Glomerular visceral epithelial cell (primary cell): Measurements from ENCODE around the gene SLC25A13.

ENCODE experiments used
- DNase-seq: peaks from one replicate; pipeline ENCODE4 v3.0.0-alpha.2; 2016; ENCODE audit errors: extremely low spot score

Gene SLC25A13

DNA sequence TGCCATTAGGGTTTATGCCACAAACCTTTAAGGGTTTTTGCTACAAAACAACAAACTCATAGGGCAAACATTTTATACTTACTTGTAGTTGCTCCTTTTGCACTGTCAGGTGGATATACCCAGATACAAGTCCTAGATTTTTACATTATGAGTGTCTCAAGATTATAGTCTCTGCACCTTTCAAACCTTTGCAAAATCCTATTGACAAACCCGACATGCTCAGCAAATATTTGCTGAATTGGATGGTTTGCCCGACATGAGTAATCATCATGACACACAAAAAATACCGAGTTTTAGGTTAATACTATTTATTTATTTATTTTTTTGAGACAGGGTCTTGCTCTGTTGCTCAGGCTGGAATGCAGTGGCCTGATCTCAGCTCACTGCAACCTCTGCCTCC, 117.3 kb downstream of the SLC25A13 start:
- no peak for DNase-seq

DNA sequence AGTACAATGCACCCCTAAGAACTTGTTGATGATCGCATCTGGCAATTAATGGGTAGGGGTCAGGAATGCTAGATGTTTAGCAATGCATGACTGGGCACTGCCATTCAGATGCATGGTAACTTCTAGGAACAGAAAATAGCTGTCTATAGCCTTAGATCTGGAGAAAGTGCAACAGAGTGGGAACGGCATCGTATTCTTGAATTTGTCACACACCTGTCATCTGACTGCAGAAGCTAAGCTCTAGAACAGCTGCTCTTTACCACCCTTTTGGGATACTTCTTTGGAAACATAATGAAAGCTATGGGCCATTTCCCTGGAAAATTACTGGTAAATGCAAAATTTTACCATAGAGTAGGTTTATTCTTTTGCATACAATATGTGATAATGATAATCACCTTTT, 118.1 kb downstream of the SLC25A13 start:
- DNase-seq: no peak

DNA sequence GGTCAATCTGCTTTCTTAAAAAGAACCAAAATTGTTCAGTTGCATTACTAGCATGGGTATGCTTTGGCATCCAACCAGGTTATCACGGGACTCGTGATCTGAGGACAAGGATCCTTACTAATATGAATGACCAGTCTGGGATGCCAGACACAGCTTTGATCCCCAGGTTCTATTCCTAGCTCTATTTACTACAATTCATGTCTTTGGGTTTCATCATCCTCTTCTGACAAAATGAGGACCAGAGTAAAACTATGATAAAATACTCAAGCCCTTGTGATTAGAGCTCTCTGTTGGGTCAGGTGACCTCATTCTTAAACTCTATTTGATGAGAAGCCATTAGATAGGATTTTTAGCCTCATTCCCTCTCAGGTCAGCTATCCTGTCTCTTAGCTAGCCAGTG, 119.8 kb downstream of the SLC25A13 start:
- no peak for DNase-seq

DNA sequence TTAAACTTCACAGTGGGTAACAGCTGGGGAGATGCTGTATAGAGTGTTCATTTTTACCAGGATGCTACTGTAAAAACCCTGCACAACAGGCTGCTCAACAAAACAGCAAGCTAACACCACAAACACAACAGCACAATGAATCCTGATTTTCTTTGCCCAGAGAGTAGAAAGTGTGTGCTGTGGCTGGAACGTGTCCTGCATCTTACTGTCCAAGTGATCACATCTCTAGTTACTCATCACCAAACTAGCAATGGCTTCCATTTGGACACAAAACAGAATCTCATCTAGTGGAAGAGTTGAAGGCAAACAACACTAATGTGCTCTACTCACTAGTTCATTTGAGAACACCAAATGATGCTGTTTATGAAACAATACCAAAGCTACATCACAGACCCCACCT, 121.2 kb downstream of the SLC25A13 start:
- no peak for DNase-seq

DNA sequence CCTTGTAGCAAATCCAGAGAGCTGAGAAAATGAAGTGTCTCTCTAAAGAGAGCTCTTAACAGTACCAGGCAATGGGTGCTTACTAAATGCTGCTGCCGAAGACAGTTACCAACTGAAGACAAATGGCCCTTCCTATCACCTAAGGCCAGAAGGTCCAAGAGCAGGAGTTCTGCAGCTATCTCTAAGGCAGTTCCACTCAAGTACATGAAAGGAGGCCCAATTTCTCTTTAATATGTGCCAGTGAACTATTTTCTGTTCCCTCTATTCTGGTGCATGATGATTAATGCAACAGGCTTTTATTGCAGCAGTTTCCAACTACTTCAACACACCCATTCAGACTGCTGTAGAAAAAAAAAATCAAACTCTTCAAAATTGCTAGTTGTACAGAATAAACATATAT, 122.5 kb downstream of the SLC25A13 start:
- no peak for DNase-seq

DNA sequence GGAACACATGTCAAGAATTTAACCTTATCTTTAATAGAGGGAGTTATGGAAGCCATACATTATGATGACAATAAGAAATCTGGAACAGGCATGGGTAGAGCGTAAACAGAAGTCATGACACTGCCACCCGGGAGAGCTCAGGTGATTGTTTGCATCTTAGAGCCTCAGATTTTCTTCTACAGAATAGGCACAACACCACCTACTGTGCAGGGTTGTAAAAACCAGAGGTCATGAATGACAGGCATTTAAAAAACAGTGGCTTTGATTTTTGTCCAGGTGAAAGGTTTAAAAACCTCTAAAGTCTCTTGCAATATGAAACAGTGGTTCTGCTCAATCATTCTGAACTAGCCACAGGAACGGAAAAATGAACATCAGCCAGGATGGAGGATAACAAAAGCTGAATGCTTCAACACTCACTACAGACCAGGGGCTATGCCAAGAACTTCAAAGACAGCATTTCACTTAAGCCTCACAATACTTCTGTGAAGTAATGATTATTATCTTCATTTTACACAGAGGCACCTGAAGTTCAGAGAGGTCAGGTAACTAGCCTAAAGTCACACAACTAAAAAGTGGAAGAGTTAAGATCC, 123.8 kb downstream of the SLC25A13 start:
- DNase-seq: no peak

DNA sequence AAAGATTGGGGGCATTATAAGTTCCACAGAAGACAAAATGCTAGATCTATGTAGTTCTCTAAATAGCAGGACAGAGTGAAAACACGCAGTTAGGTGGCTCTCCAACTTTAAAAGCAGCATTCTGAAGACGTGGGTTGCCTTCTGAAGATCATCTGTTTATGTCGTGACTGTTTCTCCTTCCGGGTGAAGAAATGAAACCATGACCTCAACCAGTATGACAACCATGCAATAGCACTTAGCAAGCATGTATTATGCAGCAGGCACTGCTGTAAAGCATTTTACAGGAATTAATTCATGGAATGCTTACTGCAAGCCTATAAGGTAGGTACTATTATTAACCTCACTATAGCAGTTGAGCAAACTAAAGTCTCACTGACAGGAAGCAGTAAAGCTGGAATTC, 125.2 kb downstream of the SLC25A13 start:
- DNase-seq: no peak

DNA sequence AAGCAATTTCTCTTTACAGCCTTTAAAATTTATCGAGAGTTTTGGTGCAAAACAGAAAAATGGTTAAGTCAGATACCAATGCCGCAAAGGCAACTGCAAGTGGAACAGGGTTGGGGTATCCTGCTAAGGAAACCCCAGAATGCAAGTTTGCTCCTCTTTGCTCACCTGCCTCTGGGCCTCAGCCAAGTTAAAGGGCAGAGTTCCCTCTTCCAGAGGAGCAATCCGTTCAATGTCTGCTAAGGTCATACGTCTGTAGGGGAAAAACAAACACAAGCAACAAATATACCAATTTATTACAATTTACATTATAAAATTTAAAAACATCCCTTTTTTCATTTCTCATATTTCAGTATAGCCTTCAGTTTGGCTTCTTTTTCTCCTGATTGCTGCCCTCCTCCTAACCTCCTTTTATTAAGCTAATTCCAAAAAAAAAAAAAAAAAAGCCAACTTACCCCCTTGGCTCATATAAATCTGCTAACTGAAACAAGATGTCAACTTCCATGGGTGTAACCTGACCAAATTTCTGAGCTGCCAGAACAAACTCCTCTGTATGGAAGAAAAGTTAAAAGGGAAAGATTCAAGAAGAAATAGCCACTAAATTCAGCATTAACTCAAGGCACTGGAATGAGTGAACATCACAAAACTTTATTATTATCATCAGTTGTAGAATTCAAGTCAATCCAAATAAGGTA, 132.6 kb downstream of the SLC25A13 start:
- no peak for DNase-seq

DNA sequence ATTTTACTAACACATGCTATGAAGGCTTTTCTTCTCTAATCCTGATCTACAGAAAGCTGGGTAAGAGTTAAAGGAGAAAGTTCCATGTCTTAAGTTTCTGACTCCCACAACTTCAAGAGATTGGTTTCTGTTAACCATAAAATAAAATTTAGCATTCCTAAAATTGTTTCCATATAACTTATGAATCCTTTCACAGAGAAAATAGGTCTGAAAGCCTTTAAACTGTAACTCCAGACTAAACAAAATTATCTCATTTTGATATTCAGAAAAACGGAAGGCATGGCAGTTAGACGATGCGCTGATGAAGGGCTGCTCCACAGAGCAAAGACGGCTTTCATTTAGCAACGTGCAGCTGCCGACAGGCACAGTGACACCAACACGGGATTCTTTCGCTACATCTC, 133.3 kb downstream of the SLC25A13 start:
- no peak for DNase-seq

DNA sequence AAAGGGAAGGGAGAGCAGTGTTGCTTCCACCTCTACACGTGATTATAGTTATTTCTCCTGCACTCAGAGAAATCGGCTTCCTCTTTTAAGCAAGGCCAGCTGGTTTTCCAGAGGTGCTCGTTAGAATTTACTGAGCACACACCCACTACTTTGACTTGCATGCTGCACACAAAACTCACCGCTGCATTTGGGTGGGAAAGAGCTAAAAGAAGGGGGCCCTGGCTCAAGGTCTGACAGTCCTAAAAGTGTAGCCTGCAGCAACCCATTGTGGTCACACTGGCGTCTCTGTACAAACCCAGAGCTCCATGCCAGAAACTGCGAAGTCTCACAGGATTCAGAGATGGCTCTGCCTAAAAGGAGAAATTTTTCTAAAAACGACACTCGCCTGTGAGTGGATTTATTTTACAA, 133.7 kb downstream of the SLC25A13 start:
- DNase-seq: no peak

DNA sequence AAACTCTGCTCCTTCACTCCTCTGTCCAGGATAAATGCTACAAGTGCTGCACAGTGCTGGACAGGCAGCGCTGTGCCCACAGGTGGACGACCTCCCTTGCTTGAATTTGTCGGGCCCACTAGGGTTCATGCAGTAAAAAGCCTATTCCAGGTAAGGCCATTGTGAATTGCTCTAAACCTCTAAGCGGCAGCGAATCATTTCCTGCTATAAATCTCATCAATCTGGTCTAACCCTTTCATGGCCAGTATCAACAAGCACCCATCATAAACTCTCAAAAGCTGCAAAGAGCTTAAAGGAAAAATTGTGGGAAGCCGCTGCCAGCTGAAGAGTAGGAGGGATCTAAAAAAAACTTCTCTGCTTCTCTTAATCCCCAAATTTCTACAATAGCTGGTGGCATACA, 134.2 kb downstream of the SLC25A13 start:
- no peak for DNase-seq

DNA sequence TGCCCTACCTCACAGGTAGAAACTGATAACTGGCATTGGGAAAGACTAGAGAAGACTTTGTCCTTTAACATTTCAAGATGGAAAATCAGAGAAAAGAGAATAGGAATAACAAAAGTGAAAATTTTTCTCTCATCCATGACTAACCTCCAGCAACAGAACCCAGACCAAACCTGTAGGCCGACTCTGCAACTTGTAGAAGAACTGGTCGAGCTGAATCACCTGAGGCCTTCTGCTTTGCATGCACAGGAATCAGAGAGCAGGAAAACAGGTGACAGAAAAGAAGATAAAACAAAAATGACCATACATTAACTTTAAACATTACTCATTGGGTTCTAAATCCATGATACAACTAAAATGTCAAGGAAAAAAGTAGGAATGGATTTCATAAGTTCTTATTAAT, 137.1 kb downstream of the SLC25A13 start:
- DNase-seq: no peak

DNA sequence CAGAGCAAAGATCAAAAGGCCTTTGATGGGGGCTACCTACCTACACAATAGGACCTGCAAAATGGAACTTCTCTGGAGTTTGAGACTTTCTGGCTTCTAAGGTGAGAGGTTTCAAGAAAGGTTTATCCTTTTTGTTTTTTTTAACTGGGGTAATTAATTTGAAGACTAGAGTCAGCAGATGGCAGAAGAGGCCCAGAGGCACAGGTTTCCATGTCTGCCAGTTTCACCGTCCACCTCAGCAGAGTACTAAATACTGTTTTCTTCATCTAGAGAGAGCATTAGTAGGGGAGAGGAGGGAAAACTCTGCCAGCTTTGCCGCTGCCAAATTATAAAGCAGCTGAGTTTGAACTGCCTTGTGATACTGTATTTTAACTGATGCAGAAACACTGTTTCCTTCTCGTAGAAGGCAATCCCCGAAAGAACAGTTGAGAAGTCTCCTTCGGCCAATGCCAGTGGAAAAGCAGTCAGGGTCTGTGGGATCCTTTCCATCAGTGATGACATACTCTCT, 138.7 kb downstream of the SLC25A13 start:
- DNase-seq: no peak

DNA sequence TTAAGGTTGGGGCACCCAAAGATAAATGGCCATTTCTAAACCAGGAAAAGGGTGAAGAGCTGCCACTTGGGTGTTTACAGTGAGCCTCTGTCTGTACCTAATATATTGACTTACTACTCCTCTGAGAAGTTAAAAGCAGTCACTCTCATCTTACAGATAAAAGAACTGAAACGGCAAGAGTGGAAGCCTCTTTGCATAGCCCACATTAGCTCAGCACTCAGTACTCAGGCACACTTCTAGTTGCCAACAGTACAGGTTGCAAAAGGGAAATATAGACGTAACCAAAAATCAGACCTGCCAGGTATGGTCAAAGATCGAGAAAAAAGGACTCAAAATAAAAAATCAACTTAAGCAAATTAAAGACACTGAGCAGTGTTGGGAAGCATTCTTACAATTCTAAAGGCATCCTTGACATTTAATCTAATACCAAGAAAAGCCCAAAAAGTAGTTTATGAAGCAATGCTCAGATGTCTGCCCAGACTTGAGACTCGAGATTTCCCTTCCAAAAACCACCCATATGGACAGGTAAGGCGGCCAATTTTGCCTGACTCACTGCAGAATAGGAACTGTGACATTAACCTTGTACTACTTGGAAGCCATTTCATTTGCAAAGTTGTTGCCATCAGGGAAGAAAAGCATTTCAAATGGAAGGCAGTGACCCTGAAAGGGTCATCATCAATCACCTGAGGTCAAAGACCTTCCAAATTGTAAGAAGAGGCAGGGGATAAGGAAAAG, 139.3 kb downstream of the SLC25A13 start:
- no peak for DNase-seq

DNA sequence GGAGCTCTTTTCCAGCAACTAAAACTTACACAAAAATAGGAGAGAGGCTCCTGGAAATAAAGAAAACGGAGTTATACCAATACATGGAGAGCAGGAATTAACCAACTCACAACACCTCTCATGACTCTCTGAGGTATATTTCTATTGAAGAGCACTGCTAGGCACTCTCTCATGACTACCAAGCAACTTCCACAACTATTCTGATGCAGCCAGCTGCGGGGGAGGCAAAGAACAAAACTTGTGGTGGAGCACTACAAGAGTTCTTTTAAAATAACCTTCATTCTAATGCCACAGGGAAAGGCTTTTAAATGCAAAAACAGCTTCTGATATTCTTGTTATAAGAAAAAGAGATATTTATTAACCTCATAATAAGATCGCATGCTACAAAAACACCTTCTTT, 140.7 kb downstream of the SLC25A13 start:
- no peak for DNase-seq

DNA sequence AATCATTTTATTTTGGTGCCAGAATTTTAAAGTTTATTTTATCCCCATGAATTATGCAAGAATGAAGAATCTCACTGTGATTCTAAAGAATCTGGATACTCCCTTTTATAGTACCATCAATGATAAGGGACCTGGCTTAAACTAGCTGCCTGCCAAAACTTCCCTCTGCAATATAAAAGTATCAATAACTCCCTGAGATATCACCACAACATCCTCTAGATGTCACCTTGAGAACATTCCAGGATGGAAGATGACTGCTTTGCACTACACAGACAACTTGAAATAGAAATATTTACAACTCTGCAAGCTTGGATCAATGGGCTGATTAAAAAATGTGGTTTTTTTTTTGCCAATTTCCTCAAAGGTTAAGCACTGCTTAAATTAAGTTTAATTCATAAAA, 142.1 kb downstream of the SLC25A13 start:
- no peak for DNase-seq

DNA sequence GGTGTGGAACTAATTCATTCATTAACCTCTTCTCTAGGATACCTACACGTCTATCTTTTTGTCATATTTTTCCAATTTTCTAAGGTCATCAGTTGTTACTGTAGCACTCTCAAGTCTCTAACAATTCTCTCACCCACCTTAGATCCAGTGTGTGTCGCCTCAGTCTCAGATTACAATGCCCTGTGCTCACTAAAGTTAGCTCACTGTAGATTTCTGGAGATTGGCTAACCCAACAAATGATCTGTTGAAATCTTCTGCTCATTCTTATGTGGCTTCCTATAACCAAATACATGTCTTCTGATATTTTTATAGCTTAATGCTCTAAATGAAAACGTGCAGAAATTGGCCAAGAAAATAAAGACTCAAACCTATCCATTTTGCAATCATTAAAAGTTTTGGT, 142.6 kb downstream of the SLC25A13 start:
- DNase-seq: no peak

DNA sequence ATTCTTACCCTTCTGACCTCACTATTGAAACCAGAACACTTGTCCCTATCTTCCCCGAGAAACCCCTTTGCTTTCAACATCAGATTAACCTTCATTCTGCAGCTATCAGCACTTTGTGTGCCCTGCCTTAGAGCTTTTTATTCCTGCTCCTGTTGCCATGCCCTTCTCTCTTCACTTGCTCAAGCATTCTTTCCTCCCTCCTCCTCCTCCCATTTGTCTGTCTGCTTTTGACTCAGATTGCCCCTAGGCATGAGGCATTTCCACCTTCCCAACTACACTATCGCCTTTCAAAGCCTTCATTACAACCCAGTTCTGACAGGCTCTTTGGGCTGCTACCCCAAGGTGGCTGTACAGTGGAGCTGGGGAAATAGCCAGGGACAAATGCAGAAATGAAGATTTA, 143.3 kb downstream of the SLC25A13 start:
- DNase-seq: no peak

DNA sequence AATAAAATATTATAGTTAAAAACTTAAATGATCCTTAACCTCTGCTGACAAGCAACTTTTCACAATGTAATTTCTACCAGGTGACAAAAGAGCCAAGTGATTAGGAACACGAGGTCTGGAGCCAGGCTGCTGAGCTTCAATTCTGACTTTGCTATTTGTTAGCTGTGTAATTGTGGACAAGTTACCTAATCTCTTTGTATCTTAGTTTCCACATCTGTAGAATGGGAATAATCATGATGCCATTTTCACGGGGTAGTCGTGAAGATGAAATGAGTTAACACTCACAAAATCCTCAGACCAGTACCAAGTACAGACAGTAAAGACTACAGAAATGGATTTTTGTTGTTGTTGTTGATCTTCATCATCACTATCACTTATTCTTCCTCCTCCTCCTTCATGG, 144.5 kb downstream of the SLC25A13 start:
- DNase-seq: no peak

DNA sequence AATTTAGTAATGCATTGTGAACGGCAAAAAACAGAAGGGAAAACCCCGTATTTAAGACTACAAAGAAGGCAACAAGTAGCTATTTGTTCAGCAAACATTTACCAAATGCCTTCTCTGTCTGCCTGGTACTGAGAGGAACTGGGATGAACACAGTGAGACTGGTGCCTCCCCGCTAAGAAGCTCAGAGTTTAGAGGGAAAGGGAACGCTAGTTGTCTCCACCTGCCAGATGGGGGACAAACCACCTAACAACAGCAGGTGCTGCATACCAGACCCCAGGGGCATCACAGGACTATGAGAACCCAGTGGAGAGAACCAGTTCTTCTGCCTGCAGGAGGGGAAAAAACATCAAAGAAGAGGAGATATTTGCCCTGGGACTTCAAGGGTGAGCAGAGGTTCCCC, 147.1 kb downstream of the SLC25A13 start:
- DNase-seq: no peak

DNA sequence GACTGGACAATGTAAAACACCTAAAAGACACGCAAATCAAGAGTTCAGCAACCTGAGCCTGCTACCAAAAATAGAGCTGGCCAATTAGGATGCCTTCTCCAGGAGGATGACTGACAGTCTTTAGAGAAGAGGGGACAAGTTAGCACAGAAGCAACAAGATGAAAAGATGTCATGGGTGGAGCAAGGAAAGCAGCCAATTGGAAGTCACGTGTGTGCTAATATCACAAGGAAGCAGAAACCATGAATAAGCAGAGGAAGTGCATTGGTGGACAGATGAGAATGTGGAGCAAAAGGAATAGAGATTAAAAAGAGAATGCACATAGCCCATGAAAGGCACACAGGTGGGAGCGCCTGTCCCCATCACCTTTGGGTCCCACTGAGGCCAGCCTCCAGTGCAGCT, 148.1 kb downstream of the SLC25A13 start:
- DNase-seq: no peak

DNA sequence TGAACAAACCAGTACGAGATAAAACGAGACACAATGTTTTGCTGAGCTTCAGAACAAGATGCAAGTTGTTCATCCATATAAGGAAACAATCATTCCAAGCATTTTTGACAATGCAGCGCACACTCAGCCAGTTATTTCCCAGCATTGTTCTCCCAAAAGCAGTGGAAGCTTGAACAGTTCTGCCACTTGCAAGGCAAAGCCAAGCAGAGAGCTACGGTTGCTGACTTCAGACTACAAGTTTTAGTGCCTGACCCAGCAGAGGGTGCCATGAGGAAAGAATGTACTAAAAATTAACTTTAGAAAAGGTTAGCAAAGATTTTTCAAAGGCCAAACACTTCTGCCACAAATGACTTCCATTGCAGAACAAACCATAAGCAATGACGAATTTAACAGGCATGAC, 152.5 kb downstream of the SLC25A13 start:
- DNase-seq: no peak

DNA sequence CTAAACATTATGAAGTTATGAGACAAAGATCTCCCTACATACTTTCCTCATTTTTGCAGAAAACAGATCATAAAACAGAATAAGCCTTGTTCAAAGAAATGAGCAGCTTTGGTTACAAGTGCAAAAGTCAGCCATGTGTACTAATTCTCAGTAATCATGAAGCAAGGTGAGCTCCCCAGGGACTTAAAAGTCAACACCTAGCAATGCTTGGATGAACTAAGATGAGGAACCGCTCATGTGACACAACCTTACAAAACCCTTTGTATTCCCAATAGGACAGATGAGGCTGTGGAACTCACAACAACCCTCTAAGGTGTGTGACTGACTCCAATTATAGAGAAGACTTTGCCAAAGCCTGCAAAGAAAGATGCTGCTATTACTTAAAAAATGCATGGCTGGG, 154.5 kb downstream of the SLC25A13 start:
- no peak for DNase-seq
